Measurements from ENCODE around the gene ERFL.

DNA sequence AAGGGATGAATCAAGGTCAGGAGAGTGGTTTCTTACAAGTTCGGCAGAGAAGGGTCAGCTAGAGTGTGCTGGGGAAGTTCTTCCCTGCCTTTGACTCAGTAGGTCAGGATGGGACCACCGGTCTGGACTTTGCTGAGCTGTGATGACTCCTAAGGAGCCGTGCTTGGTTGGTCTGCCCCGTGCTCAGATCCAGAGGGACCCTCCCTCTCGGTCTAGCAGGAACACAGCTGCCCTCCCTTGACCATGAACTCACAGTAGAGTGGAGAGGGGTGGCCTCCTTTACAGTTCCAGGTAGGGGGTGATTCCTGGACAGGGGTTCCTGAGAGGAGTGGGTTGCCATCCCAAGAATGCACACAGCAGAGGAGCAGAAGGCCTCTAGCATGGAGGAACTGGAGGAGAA lies 63.9 kb downstream of the ERFL start:
- TF ChIP-seq ZNF274 (IDR thresholded peaks at IDR 0.05; ENCODE audit: low read depth, low read length) (no peak), YY1 (IDR thresholded peaks at IDR 0.05; ENCODE audit: insufficient read depth, insufficient read length) (no peak)

All from NT2/D1 (cell line).